ENCODE data around the gene PEX10.
"Not testable (repeated sequence)": the region's sequence is repeated elsewhere in the genome, so short reads cannot be mapped to it uniquely, and the experiment has no call there.

Gene PEX10

DNA sequence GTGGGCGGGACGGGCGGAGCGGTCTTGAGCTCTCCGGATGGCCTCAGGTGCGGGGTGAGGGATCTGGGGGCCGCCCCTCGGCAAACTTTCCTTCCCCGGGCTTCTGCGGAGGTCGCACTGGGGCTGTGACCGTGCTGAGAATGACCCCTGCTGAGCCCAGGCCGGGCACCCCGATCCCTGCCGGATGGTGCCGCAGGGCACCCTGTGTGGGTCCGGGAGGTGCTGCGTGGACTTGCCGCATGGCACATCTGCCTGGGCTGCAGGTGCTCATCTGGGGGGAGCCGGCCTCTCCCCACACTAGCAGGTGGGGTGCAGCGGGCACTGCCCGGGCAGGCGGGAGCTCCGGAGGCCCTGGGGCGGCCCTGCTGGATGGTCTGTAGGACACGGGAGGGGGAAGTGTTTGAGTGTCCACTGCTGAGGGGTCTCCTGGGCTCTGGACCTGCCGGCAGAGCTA lies 31.8 kb upstream of the PEX10 start:
- DNase-seq (ENCODE audit: low read depth in 2 of 2), result no peak
- no peak overlapping the region for H3K4me3 ChIP-seq (replicated peaks in 1 of 2; ENCODE audit: low read depth in 2 of 2, low read length in 2 of 2)
- TF ChIP-seq, protein P1, sequence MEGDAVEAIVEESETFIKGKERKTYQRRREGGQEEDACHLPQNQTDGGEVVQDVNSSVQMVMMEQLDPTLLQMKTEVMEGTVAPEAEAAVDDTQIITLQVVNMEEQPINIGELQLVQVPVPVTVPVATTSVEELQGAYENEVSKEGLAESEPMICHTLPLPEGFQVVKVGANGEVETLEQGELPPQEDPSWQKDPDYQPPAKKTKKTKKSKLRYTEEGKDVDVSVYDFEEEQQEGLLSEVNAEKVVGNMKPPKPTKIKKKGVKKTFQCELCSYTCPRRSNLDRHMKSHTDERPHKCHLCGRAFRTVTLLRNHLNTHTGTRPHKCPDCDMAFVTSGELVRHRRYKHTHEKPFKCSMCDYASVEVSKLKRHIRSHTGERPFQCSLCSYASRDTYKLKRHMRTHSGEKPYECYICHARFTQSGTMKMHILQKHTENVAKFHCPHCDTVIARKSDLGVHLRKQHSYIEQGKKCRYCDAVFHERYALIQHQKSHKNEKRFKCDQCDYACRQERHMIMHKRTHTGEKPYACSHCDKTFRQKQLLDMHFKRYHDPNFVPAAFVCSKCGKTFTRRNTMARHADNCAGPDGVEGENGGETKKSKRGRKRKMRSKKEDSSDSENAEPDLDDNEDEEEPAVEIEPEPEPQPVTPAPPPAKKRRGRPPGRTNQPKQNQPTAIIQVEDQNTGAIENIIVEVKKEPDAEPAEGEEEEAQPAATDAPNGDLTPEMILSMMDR (IDR thresholded peaks at IDR 0.05; ENCODE audit: low read depth, low read length), result no peak

DNA sequence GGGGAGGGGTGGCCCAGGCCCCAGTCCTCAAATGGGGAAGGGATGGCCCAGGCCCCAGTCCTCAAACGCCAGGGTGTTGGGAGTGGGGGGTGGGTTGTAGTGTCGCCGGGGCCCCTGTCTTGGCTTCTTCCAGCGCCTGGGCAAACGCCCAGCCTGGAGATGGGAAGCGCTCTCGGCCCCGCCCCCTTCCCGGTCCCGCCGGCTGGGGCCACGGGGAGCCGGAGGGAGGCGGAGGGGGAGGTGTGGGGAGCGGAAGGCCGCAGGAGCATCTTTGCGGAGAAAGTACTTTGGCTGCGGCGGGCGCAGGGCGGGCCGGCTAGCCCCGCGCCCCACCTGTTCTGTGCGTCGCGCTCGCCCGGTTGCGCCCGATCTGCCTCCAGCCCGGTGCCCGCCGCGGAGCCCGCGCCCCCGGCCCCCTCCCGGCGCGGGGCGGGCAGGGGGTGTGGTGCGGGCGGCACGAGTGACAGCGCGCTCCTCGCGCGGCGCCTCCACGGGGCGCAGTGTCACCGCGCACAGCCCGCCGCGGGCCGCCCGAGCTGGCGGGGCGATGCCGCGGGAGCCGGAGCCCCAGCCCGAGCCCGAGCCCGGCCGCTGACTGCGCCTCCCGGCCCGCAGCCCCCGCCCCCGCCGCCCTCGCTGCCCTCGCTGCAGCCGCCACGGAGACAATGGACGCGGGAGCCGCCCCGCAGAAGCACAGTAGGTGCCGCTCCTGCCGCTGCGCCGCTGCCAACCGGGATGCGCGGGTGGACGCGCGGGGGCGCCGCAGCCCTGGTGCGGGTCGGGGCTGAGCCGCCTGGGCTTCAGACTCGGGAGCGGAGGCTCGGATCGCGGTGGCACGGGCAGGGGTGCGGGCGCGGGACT lies 31.1 kb upstream of the PEX10 start:
- H3K4me3 ChIP-seq (replicated peaks in 1 of 2; ENCODE audit: low read depth in 2 of 2, low read length in 2 of 2), result no peak overlapping the region
- TF ChIP-seq, protein P1 (IDR thresholded peaks at IDR 0.05; ENCODE audit: low read depth, low read length), result no peak
- DNase-seq (ENCODE audit: low read depth in 2 of 2), result no peak

DNA sequence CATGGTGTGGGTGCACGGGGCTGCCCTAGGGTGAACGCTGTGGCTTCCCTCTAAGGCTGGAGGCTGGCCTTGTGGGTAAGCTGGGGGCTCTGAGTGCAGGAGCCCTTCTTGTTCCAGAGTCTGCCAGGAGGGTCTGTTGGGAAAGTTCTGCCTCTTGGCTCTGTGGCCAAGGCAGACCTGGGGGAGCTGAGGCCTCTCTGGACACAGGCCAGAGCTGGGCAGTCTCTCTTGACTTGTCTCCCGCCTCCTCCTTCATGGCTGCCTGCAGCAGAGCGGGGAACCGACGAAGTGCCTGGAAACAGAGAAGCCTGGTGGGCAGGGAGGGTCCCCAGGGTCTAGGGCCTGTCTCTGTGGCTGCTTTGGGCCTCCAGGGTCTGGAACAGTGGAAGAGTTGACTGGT lies 30.3 kb upstream of the PEX10 start:
- DNase-seq (ENCODE audit: low read depth in 2 of 2), result no peak
- no peak overlapping the region for H3K4me3 ChIP-seq (replicated peaks in 1 of 2; ENCODE audit: low read depth in 2 of 2, low read length in 2 of 2)
- TF ChIP-seq, protein P1 (IDR thresholded peaks at IDR 0.05; ENCODE audit: low read depth, low read length), result no peak

DNA sequence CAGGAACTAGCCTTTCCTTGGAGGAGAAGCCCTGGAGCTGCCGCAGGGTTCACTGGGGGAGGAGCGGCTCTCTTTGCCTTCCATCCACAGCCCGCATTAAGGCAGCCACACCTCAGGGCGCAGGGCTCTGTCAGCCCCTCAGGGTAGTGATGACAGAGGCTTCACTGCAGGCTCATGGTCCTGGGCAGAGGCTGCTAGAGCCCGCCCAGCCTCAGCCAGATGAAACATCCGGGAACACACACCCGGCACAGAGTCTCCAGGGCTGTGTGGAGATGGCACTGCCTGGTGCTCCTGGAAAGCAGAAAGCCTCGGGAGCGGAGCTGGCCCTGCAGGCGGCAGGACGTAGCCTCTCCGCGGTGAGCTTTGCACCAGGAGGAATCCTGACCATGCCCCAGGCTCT lies 29.4 kb upstream of the PEX10 start:
- no peak for DNase-seq (ENCODE audit: low read depth in 2 of 2)
- no peak overlapping the region for H3K4me3 ChIP-seq (replicated peaks in 1 of 2; ENCODE audit: low read depth in 2 of 2, low read length in 2 of 2)
- TF ChIP-seq, protein P1 (IDR thresholded peaks at IDR 0.05; ENCODE audit: low read depth, low read length), result no peak

DNA sequence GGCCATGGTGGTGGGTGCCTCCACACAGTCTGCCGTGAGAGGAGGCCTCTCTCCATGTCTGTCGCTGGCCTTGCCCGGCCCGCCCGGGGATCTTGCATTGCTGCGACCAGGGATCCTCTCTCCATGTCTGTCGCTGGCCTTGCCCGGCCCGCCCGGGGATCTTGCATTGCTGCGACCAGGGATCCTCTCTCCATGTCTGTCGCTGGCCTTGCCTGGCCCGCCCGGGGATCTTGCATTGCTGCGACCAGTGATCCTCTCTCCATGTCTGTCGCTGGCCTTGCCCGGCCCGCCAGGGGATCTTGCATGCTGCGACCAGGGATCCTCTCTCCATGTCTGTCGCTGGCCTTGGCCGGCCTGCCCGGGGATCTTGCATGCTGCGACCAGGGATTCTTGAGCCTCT lies 28.0 kb upstream of the PEX10 start:
- DNase-seq (ENCODE audit: low read depth in 2 of 2); H3K4me3 ChIP-seq (replicated peaks in 1 of 2; ENCODE audit: low read depth in 2 of 2, low read length in 2 of 2): not testable (repeated sequence)

DNA sequence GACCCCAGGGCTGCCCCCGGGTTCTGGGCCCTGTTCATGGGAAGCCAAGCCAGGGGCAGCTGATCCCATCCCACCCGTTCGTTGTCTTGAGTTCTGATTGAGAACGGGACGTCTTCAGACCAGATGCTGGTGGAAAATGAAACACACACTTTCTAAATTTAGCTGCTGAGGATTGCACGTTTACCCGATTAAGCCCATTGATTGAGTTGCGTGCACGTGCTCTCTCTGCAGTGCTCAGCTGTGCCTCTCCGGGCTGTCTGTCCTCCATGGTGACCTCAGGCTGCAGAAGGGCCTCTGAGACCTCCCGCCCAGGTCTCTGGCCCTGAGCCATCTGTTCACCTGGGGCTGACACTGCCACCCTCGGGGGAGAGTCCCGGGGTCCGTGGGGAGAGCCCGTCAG lies 27.0 kb upstream of the PEX10 start:
- H3K4me3 ChIP-seq (replicated peaks in 1 of 2; ENCODE audit: low read depth in 2 of 2, low read length in 2 of 2), result no peak overlapping the region
- DNase-seq (ENCODE audit: low read depth in 2 of 2), result no peak
- TF ChIP-seq, protein P1 (IDR thresholded peaks at IDR 0.05; ENCODE audit: low read depth, low read length), result no peak

DNA sequence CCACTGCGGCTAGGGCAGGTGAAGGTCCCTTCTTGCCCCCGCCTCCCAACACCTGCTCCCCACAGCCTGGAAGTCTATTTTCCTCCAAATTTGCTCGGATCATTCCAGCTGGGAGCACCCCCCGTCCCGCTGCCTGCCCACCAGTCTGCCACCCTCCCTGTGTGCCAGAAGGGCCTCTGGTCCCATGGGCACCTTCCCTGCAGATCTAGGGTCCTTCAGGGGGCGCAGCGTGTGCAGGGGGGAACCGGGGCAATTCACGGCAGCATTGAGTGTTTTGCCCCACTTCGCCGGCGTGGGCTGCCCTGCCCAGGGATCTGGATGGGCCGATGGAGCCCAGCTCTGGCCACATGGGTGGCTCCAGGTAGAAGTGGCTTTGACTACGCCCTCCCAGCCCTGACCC lies 26.3 kb upstream of the PEX10 start:
- DNase-seq (ENCODE audit: low read depth in 2 of 2), result no peak
- TF ChIP-seq, protein P1 (IDR thresholded peaks at IDR 0.05; ENCODE audit: low read depth, low read length), result no peak

More for the DNA sequence above, 26.3 kb upstream of the PEX10 start:
- H3K4me3 ChIP-seq (replicated peaks in 1 of 2; ENCODE audit: low read depth in 2 of 2, low read length in 2 of 2), result no peak overlapping the region

All from cardiac fibroblast (primary cell).